ENCODE results near the gene KIFC3. TPM values are rescaled to one million over a fixed set of nuclear protein-coding genes. Genes with fewer than 3 reads are reported as not detected.
"Not testable (repeated sequence)": the region's sequence is repeated elsewhere in the genome, so short reads cannot be mapped to it uniquely, and the experiment has no call there.

KIFC3 gene
- total RNA-seq, 1 donor from 2014 or later: 0.27 TPM

GRCh38 chr16:57798953-57799599 lies 3.2 kb downstream of the KIFC3 start:
- Mint-ChIP-seq H3K9me3 (no peaks in the 10 kb centered on the region), H3K4me1 (peaks cover 13% of the 10 kb centered on the region), H3K36me3 (ENCODE audit: low read depth) (no peaks in the 10 kb centered on the region), H3K27ac (no peak overlapping the region), H3K27me3 (peaks cover 43% of the 10 kb centered on the region), H3K4me3 (no peak overlapping the region)
- ATAC-seq (ENCODE audit: low read depth) (no peak), DNase-seq (no peak)
- no peak for TF ChIP-seq CTCF (IDR thresholded peaks at IDR 0.05)
- ChIA-PET POLR2A (no interaction called here), CTCF (no interaction called here)
- intact Hi-C loops (cut with micrococcal nuclease): no loop called here

GRCh38 chr16:57798267-57798810 lies 4.0 kb downstream of the KIFC3 start:
- ChIA-PET CTCF (no interaction called here), POLR2A (no interaction called here)
- Mint-ChIP-seq H3K4me1 (peaks cover 13% of the 10 kb centered on the region), H3K36me3 (ENCODE audit: low read depth) (no peaks in the 10 kb centered on the region), H3K4me3 (no peak overlapping the region), H3K27me3 (peaks cover 38% of the 10 kb centered on the region), H3K27ac (no peak overlapping the region), H3K9me3 (no peaks in the 10 kb centered on the region)
- intact Hi-C loops (cut with micrococcal nuclease): no loop called here
- TF ChIP-seq CTCF (IDR thresholded peaks at IDR 0.05): no peak
- no peak for DNase-seq
- ATAC-seq (ENCODE audit: low read depth): no peak

- CTCF ChIA-PET: no interaction called here
Observed at GRCh38 chr16:57797526-57798266, 4.6 kb downstream of the KIFC3 start.

GRCh38 chr16:57797216-57797525 lies 5.1 kb downstream of the KIFC3 start:
- no peak for ATAC-seq (ENCODE audit: low read depth)
- H3K4me3 Mint-ChIP-seq: no peak overlapping the region
- ChIA-PET POLR2A (no interaction called here), CTCF (no interaction called here)
- no peaks in the 10 kb centered on the region for H3K9me3 Mint-ChIP-seq
- H3K36me3 Mint-ChIP-seq (ENCODE audit: low read depth): no peaks in the 10 kb centered on the region
- H3K27me3 Mint-ChIP-seq: peaks cover 30% of the 10 kb centered on the region
- intact Hi-C loops (cut with micrococcal nuclease): no loop called here
- no peak overlapping the region for H3K27ac Mint-ChIP-seq
- peaks cover 8% of the 10 kb centered on the region for H3K4me1 Mint-ChIP-seq
- no peak for DNase-seq
- TF ChIP-seq CTCF (IDR thresholded peaks at IDR 0.05): no peak

More at GRCh38 chr16:57797526-57798266, 4.6 kb downstream of the KIFC3 start:
- intact Hi-C loops (cut with micrococcal nuclease): no loop called here
- Mint-ChIP-seq H3K27ac (no peak overlapping the region), H3K27me3 (peaks cover 33% of the 10 kb centered on the region), H3K4me1 (peaks cover 10% of the 10 kb centered on the region), H3K36me3 (ENCODE audit: low read depth) (no peaks in the 10 kb centered on the region), H3K4me3 (no peak overlapping the region), H3K9me3 (no peaks in the 10 kb centered on the region)
- no peak for ATAC-seq (ENCODE audit: low read depth)
- POLR2A ChIA-PET: no interaction called here
- no peak for TF ChIP-seq CTCF (IDR thresholded peaks at IDR 0.05)
- no peak for DNase-seq

DNA sequence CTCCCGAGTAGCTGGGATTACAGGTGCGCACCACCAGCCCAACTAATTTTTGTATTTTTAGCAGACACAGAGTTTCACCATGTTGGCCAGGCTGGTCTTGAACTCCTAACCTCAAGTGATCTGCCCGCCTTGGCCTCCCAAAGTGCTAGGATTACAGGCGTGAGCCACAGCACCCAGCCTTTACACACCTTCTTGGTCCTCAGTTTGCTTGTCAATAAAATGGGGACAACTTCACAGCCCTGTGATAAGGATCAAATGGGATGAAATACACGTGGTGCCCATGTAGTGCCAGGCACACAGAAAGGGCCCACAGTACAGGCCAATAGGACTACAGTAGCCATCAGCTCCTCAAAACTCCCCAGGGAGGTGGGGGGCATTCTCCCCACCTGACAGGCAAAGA lies 6.3 kb downstream of the KIFC3 start:
- ATAC-seq (ENCODE audit: low read depth); H3K27ac Mint-ChIP-seq; POLR2A ChIA-PET; H3K4me1 Mint-ChIP-seq; H3K9me3 Mint-ChIP-seq; CTCF ChIA-PET; intact Hi-C loops (cut with micrococcal nuclease); DNase-seq; H3K36me3 Mint-ChIP-seq (ENCODE audit: low read depth); H3K4me3 Mint-ChIP-seq: not testable (repeated sequence)
- H3K27me3 Mint-ChIP-seq: peaks cover 28% of the 10 kb centered on the region

Data from activated B cell treated with CpG ODN at 0.5 μM for 24 hours (primary cell).